Neural cell (in vitro differentiated cells): ENCODE data around the gene KIAA1549. TPM values are rescaled to one million over a fixed set of nuclear protein-coding genes. Genes with fewer than 3 reads are reported as not detected.
"Not testable (repeated sequence)": the region's sequence is repeated elsewhere in the genome, so short reads cannot be mapped to it uniquely, and the experiment has no call there.

Experiments used
- H2AFZ ChIP-seq: fragments of 200-600, 300-800 bp; sonication (generic), shearing (Covaris generic); 2 replicates; pipeline ENCODE4 v1.6.0; 2014; ENCODE audit warnings: low read depth, mild to moderate bottlenecking, antibody characterized with exemption, low read length, moderate library complexity
- H3F3A ChIP-seq: fragments of 200-600 bp; shearing (Covaris generic); 2 replicates; pipeline ENCODE4 v1.6.1; 2016; ENCODE audit warnings: mild to moderate bottlenecking, moderate library complexity, mixed read lengths, antibody characterized with exemption, low read length; ENCODE audit not compliant: insufficient read depth, poor library complexity, severe bottlenecking
- H3K27ac ChIP-seq: fragments of 200-600, 300-800 bp; sonication (generic), shearing (Covaris generic); 2 replicates; pipeline ENCODE4 v1.5.1; 2014; ENCODE audit warnings: mild to moderate bottlenecking, low read length, moderate library complexity
- H3K27me3 ChIP-seq: fragments of 300-800, 200-600 bp; sonication (generic), shearing (Covaris generic); 2 replicates; pipeline ENCODE4 v1.6.0; 2014; ENCODE audit warnings: mild to moderate bottlenecking, low read depth, low read length, moderate library complexity; ENCODE audit not compliant: insufficient read depth
- H3K36me3 ChIP-seq: fragments of 300-800, 200-600 bp; sonication (generic), shearing (Covaris generic); 2 replicates; pipeline ENCODE4 v1.5.1; 2014; ENCODE audit warnings: mild to moderate bottlenecking, antibody characterized with exemption, low read length, moderate library complexity; ENCODE audit not compliant: insufficient read depth
- H3K4me2 ChIP-seq: fragments of 300-800, 200-600 bp; sonication (generic), shearing (Covaris generic); 2 replicates; pipeline ENCODE4 v1.6.0; 2014; ENCODE audit warnings: mild to moderate bottlenecking, low read length
- H3K4me3 ChIP-seq: fragments of 300-800, 200-600 bp; sonication (generic), shearing (Covaris generic); 2 replicates; pipeline ENCODE4 v1.5.1; 2014; ENCODE audit warnings: mild to moderate bottlenecking, low read length, moderate library complexity
- H3K79me2 ChIP-seq: fragments of 200-600 bp; shearing (Covaris generic); replicated peaks from 2 replicates; pipeline ENCODE4 v1.6.0; 2014; ENCODE audit warnings: mild to moderate bottlenecking, low read length, moderate library complexity; ENCODE audit not compliant: insufficient read depth
- H3K9ac ChIP-seq: fragments of 300-800, 200-600 bp; sonication (generic), shearing (Covaris generic); 2 replicates; pipeline ENCODE4 v1.6.1; 2016; ENCODE audit warnings: mild to moderate bottlenecking, low read length, mixed read lengths
- H3K9me2 ChIP-seq: fragments of 200-600 bp; shearing (Covaris generic); 2 replicates; pipeline ENCODE4 v1.6.1; 2016; ENCODE audit warnings: mild to moderate bottlenecking, low read length, mixed read lengths; ENCODE audit not compliant: insufficient read depth
- H3K9me3 ChIP-seq: fragments of 200-600, 300-800 bp; sonication (generic), shearing (Covaris generic); 2 replicates; pipeline ENCODE4 v1.6.1; 2016; ENCODE audit warnings: mild to moderate bottlenecking, mixed run types, low read length, moderate library complexity, mixed read lengths
- H4K20me1 ChIP-seq: fragments of 200-600 bp; shearing (Covaris generic); 2 replicates; pipeline ENCODE4 v1.6.1; 2016; ENCODE audit warnings: mild to moderate bottlenecking, mixed run types; ENCODE audit not compliant: insufficient read depth
- EP300 ChIP-seq: fragments of 450-650 bp; conservative IDR thresholded peaks from 2 replicates; pipeline ENCODE4 v1.6.1; 2014; ENCODE audit warnings: antibody characterized with exemption, mild to moderate bottlenecking, moderate library complexity; ENCODE audit not compliant: poor library complexity, severe bottlenecking
- EZH2 ChIP-seq: fragments of 200-600, 300-800 bp; shearing (Covaris generic), sonication (generic); IDR thresholded peaks from 2 replicates; pipeline ENCODE4 v1.6.1; 2014; ENCODE audit warnings: antibody characterized with exemption, low read length, borderline replicate concordance, mild to moderate bottlenecking; ENCODE audit not compliant: insufficient read depth, poor library complexity, severe bottlenecking
- MXI1 ChIP-seq: fragments of 450-650 bp; conservative IDR thresholded peaks from 2 replicates; pipeline ENCODE4 v1.6.1; 2014; ENCODE audit warnings: antibody characterized with exemption, mild to moderate bottlenecking; ENCODE audit not compliant: poor library complexity, severe bottlenecking
- POLR2AphosphoS5 ChIP-seq: IDR thresholded peaks from 2 replicates; pipeline ENCODE4 v1.6.1; 2012
- RAD21 ChIP-seq: fragments of 450-650 bp; conservative IDR thresholded peaks from 2 replicates; pipeline ENCODE4 v1.6.1; 2014; ENCODE audit warnings: antibody characterized with exemption, mild to moderate bottlenecking, moderate library complexity
- SMC3 ChIP-seq: fragments of 450-650 bp; conservative IDR thresholded peaks from 2 replicates; pipeline ENCODE4 v1.6.1; 2014; ENCODE audit warnings: antibody characterized with exemption, mild to moderate bottlenecking, moderate library complexity; ENCODE audit not compliant: poor library complexity
- TAF1 ChIP-seq: IDR thresholded peaks from 2 replicates; pipeline ENCODE4 v1.6.1; 2012; ENCODE audit warnings: low read depth
- polyA plus RNA-seq: library from polyadenylated mRNA; depleted of rRNA; stranded (reverse); fragments of >200 nt; gene quantifications from 2 replicates; pipeline ENCODE4 v1.2.3, GENCODE V29; 2014
- TF ChIP-seq, protein P1 (sequence below): fragments of 450-650 bp; IDR thresholded peaks from 2 replicates; pipeline ENCODE4 v1.5.1; 2014; ENCODE audit warnings: antibody characterized with exemption, mild to moderate bottlenecking, moderate library complexity; ENCODE audit not compliant: poor library complexity, severe bottlenecking
- TF ChIP-seq, protein P2 (sequence below): IDR thresholded peaks from 2 replicates; pipeline ENCODE4 v1.6.1; 2012; ENCODE audit warnings: borderline replicate concordance

Gene KIAA1549
- polyA plus RNA-seq, 1 donor from 2014 or later: 14.1 TPM

- Histone ChIP-seq H3K36me3 (no peaks in the 10 kb centered on the region), H2AFZ (no peak within 1 kb of the TSS), H3K4me3 (no peak within 1 kb of the TSS), H4K20me1 (no peaks in the 10 kb centered on the region), H3K9ac (no peak within 1 kb of the TSS), H3K27ac (no peak within 1 kb of the TSS), H3K79me2 (no peaks in the 10 kb centered on the region), H3F3A (no peaks in the 10 kb centered on the region), H3K27me3 (no peaks in the 10 kb centered on the region), H3K4me2 (no peak within 1 kb of the TSS), H3K9me3 (no peaks in the 10 kb centered on the region), H3K9me2 (no peaks in the 10 kb centered on the region)
- TF ChIP-seq POLR2AphosphoS5: no peak
- no peak for TF ChIP-seq TAF1
- no peak for TF ChIP-seq SMC3
- TF ChIP-seq, protein P1, sequence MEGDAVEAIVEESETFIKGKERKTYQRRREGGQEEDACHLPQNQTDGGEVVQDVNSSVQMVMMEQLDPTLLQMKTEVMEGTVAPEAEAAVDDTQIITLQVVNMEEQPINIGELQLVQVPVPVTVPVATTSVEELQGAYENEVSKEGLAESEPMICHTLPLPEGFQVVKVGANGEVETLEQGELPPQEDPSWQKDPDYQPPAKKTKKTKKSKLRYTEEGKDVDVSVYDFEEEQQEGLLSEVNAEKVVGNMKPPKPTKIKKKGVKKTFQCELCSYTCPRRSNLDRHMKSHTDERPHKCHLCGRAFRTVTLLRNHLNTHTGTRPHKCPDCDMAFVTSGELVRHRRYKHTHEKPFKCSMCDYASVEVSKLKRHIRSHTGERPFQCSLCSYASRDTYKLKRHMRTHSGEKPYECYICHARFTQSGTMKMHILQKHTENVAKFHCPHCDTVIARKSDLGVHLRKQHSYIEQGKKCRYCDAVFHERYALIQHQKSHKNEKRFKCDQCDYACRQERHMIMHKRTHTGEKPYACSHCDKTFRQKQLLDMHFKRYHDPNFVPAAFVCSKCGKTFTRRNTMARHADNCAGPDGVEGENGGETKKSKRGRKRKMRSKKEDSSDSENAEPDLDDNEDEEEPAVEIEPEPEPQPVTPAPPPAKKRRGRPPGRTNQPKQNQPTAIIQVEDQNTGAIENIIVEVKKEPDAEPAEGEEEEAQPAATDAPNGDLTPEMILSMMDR: no peak
- no peak for TF ChIP-seq EZH2
- TF ChIP-seq, protein P2, sequence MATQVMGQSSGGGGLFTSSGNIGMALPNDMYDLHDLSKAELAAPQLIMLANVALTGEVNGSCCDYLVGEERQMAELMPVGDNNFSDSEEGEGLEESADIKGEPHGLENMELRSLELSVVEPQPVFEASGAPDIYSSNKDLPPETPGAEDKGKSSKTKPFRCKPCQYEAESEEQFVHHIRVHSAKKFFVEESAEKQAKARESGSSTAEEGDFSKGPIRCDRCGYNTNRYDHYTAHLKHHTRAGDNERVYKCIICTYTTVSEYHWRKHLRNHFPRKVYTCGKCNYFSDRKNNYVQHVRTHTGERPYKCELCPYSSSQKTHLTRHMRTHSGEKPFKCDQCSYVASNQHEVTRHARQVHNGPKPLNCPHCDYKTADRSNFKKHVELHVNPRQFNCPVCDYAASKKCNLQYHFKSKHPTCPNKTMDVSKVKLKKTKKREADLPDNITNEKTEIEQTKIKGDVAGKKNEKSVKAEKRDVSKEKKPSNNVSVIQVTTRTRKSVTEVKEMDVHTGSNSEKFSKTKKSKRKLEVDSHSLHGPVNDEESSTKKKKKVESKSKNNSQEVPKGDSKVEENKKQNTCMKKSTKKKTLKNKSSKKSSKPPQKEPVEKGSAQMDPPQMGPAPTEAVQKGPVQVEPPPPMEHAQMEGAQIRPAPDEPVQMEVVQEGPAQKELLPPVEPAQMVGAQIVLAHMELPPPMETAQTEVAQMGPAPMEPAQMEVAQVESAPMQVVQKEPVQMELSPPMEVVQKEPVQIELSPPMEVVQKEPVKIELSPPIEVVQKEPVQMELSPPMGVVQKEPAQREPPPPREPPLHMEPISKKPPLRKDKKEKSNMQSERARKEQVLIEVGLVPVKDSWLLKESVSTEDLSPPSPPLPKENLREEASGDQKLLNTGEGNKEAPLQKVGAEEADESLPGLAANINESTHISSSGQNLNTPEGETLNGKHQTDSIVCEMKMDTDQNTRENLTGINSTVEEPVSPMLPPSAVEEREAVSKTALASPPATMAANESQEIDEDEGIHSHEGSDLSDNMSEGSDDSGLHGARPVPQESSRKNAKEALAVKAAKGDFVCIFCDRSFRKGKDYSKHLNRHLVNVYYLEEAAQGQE: no peak
- no peak for TF ChIP-seq MXI1
- TF ChIP-seq EP300: no peak
- TF ChIP-seq RAD21: no peak
Measured at GRCh38 chr7:138797715-138798320, 183.4 kb downstream of the KIAA1549 start, which contains the start of the genes ATP6V0A4 and TMEM213. Gene ATP6V0A4 (minus strand): TSS chr7:138798196. CDS start chr7:138771247, 26,949 bp downstream. Gene TMEM213 (plus strand): TSS chr7:138797994. CDS start chr7:138798105, 111 bp downstream.

- not testable (repeated sequence) for H4K20me1 ChIP-seq, H3K27ac ChIP-seq, H3K9me2 ChIP-seq, H3F3A ChIP-seq, H3K79me2 ChIP-seq, H3K4me3 ChIP-seq, H3K27me3 ChIP-seq, H3K4me2 ChIP-seq, H3K36me3 ChIP-seq, H3K9me3 ChIP-seq, H3K9ac ChIP-seq, H2AFZ ChIP-seq
Measured at GRCh38 chr7:138797046-138797445, 184.1 kb downstream of the KIAA1549 start.
